HepG2 (cell line): ENCODE results near the gene MAPK9. TPM values are rescaled to one million over a fixed set of nuclear protein-coding genes. Genes with fewer than 3 reads are reported as not detected.
A peak's percentile ranks its signal among the peaks of the same experiment; 100 is the strongest.

Source experiments
- ATAC-seq: fragments of 200-7000 bp; cut with Tn5 transposase; 3 replicates; pipeline ENCODE4 v1.9.1; 2020; ENCODE audit warnings: mild to moderate bottlenecking, moderate library complexity
- BruUV-seq: library from RNA; stranded (reverse); fragments of 400-500 nt; replicated peaks from 2 replicates; lab custom pipeline; 2021; lab: Mats Ljungman, UMichigan
- CTCF ChIA-PET: fragments of 300-600 bp; formaldehyde crosslinking; extraction: SDS; loops from one replicate; lab custom pipeline; 2021; ENCODE audit warnings: low total read pairs, inconsistent platforms, low intra/inter-chr PET ratio; lab: Yijun Ruan, JAX
- POLR2A ChIA-PET: fragments of 350-600 bp; sonication (Branson Sonifier 250); formaldehyde crosslinking; loops from one replicate; lab custom pipeline; 2020; ENCODE audit warnings: antibody characterized with exemption, inconsistent platforms; lab: Yijun Ruan, JAX
- DNase-seq: peaks from one replicate; pipeline ENCODE4 v3.0.0-alpha.2; 2015; ENCODE audit warnings: low spot score
- FAIRE-seq: peaks from 3 replicates; lab custom pipeline; 2011; peaks lifted over from hg19 to GRCh38; lab: Jason Lieb, UNC
- H2AFZ ChIP-seq: one replicate; pipeline ENCODE4 v1.6.1; 2011; ENCODE audit warnings: low read length, inconsistent platforms
- H3K27ac ChIP-seq: fragments of 300-600 bp; 3 replicates; pipeline ENCODE4 v1.8.0; 2011; ENCODE audit warnings: mixed run types, mild to moderate bottlenecking, mixed read lengths, low read length, inconsistent platforms; ENCODE audit not compliant: insufficient read depth; ENCODE audit errors: extremely low read length
- H3K27me3 ChIP-seq, 2 experiments: fragments of 200-600 bp in 1 of 2; 2 replicates in 1 of 2; 3 replicates in 1 of 2; pipeline versions ENCODE4 v1.6.0 to v1.8.0; 2011; ENCODE audit warnings: low read length in 2 of 2, mild to moderate bottlenecking in 2 of 2, moderate library complexity in 2 of 2, inconsistent platforms in 1 of 2; ENCODE audit not compliant: insufficient read depth in 2 of 2, control insufficient read depth in 1 of 2
- H3K36me3 ChIP-seq, 2 experiments: fragments of 200-600 bp in 1 of 2; replicated peaks in 1 of 2; 2 replicates in 1 of 2; 3 replicates in 1 of 2; pipeline versions ENCODE4 v1.5.1 to v1.8.0; 2011; ENCODE audit warnings: low read length in 2 of 2, inconsistent platforms in 1 of 2; ENCODE audit not compliant: insufficient read depth in 2 of 2, control insufficient read depth in 1 of 2
- H3K4me1 ChIP-seq: 2 replicates; pipeline ENCODE4 v1.5.1; 2012; ENCODE audit warnings: low read length, inconsistent platforms; ENCODE audit not compliant: insufficient read depth
- H3K4me2 ChIP-seq: 2 replicates; pipeline ENCODE4 v1.6.0; 2011; ENCODE audit warnings: low read depth, low read length, inconsistent platforms
- H3K4me3 ChIP-seq, 3 experiments: fragments of 200-600 bp in 1 of 3; sonication (generic), shearing (Covaris generic) in 1 of 3; replicated peaks in 1 of 3; 2 replicates each; pipeline ENCODE4 v1.5.1; 2011 to 2016; ENCODE audit warnings: low read length in 3 of 3, inconsistent platforms in 2 of 3, low read depth in 2 of 3, mild to moderate bottlenecking in 2 of 3, control low read depth in 1 of 3, mixed read lengths in 1 of 3; ENCODE audit not compliant: insufficient read depth in 1 of 3
- H3K79me2 ChIP-seq: one replicate; pipeline ENCODE4 v1.6.1; 2011; ENCODE audit warnings: low read length, inconsistent platforms; ENCODE audit not compliant: insufficient read depth
- H3K9ac ChIP-seq: 2 replicates; pipeline ENCODE4 v1.6.0; 2011; ENCODE audit warnings: mild to moderate bottlenecking, low read depth, low read length, inconsistent platforms; ENCODE audit not compliant: insufficient read depth
- H3K9me3 ChIP-seq: 2 replicates; pipeline ENCODE4 v1.5.1; 2012; ENCODE audit warnings: mild to moderate bottlenecking, low read length
- H4K20me1 ChIP-seq: 2 replicates; pipeline ENCODE4 v1.6.0; 2011; ENCODE audit warnings: inconsistent platforms, mild to moderate bottlenecking, low read length, moderate library complexity; ENCODE audit not compliant: insufficient read depth
- DRAP1 ChIP-seq: IDR thresholded peaks from 2 replicates; pipeline ENCODE4 v1.6.1; 2016; ENCODE audit warnings: missing genetic modification reagents, missing compliant biosample characterization
- FOXA1 ChIP-seq, 2 experiments: fragments of 450-650 bp in 1 of 2; sonication (generic) in 1 of 2; formaldehyde crosslinking in 1 of 2; IDR thresholded peaks; 2 replicates each; pipeline versions ENCODE4 v1.4.0 to v1.6.1; 2016 to 2020; ENCODE audit warnings: missing genetic modification reagents in 1 of 2
- KDM1A ChIP-seq: IDR thresholded peaks from 2 replicates; pipeline ENCODE4 v1.6.1; 2016; ENCODE audit warnings: missing compliant biosample characterization
- MTF2 ChIP-seq: sonication (generic); formaldehyde crosslinking; IDR thresholded peaks from 2 replicates; pipeline ENCODE4 v1.5.0; 2020; ENCODE audit warnings: missing genetic modification reagents, borderline replicate concordance
- NFYC ChIP-seq: IDR thresholded peaks from 2 replicates; pipeline ENCODE4 v1.6.1; 2016; ENCODE audit warnings: missing genetic modification reagents, missing compliant biosample characterization
- SAFB2 ChIP-seq: sonication (generic); formaldehyde crosslinking; IDR thresholded peaks from 2 replicates; pipeline ENCODE4 v1.5.1; 2020; ENCODE audit warnings: missing genetic modification reagents, low read depth, mild to moderate bottlenecking, borderline replicate concordance
- ZNF180 ChIP-seq: sonication (generic); formaldehyde crosslinking; IDR thresholded peaks from 2 replicates; pipeline ENCODE4 v1.4.0; 2020; ENCODE audit warnings: low read depth, missing genetic modification reagents, borderline replicate concordance
- ZNF746 ChIP-seq: sonication (generic); formaldehyde crosslinking; IDR thresholded peaks from 2 replicates; pipeline ENCODE4 v1.8.0; 2022; ENCODE audit warnings: mild to moderate bottlenecking, missing genetic modification reagents
- WGBS: methylation state at CpG from one replicate; pipeline ENCODE4 v1.1.6; 2017; ENCODE audit warnings: low lambda C conversion rate; 5-methylcytosine and 5-hydroxymethylcytosine counted together
- in situ Hi-C: cut with HindIII; loops from 2 replicates; pipeline ENCODE4 v1.10.0; 2017; ENCODE audit warnings: low pct_unique_long_range_greater_than_20kb; ENCODE audit not compliant: extremely low pct_ligation_motif_present
- intact Hi-C: fragments of 100-400 bp; cut with micrococcal nuclease; formaldehyde crosslinking; loops from one replicate; pipeline ENCODE4 v1.10.0; 2022; ENCODE audit not compliant: unreplicated experiment
- polyA plus RNA-seq, 8 experiments: library from polyadenylated mRNA; depleted of rRNA in 3 of 8; stranded (reverse) in 7 of 8; unstranded in 1 of 8; fragments of >200 nt; fragmentation: Illumina TruSeq in 4 of 8; extraction: Trizol in 4 of 8; gene quantifications; 2 replicates each; pipeline versions ENCODE4 v1.2.1 to v1.2.3, GENCODE V29; 2011 to 2016; ENCODE audit warnings: low read depth in 4 of 8, missing spikeins in 1 of 8, mixed read lengths in 1 of 8; ENCODE audit not compliant: insufficient read depth in 1 of 8
- total RNA-seq, 5 experiments: library from RNA; depleted of rRNA; stranded (reverse); fragments of >200 nt; fragmentation: Illumina TruSeq; extraction: Trizol; gene quantifications; 2 replicates each; pipeline ENCODE4 v1.2.3, GENCODE V29; 2016; ENCODE audit warnings: low read depth in 1 of 5
- TF ChIP-seq, protein P1 (sequence below): IDR thresholded peaks from 2 replicates; pipeline ENCODE4 v1.6.1; 2016; ENCODE audit warnings: missing compliant biosample characterization, missing genetic modification reagents, borderline replicate concordance

MAPK9 gene
- total and polyA plus RNA-seq, 2 of the 13 experiments (the other 11 are each of a cell fraction or from before 2014, with no cell fraction given), result 30.1 to 56.1 TPM

DNA sequence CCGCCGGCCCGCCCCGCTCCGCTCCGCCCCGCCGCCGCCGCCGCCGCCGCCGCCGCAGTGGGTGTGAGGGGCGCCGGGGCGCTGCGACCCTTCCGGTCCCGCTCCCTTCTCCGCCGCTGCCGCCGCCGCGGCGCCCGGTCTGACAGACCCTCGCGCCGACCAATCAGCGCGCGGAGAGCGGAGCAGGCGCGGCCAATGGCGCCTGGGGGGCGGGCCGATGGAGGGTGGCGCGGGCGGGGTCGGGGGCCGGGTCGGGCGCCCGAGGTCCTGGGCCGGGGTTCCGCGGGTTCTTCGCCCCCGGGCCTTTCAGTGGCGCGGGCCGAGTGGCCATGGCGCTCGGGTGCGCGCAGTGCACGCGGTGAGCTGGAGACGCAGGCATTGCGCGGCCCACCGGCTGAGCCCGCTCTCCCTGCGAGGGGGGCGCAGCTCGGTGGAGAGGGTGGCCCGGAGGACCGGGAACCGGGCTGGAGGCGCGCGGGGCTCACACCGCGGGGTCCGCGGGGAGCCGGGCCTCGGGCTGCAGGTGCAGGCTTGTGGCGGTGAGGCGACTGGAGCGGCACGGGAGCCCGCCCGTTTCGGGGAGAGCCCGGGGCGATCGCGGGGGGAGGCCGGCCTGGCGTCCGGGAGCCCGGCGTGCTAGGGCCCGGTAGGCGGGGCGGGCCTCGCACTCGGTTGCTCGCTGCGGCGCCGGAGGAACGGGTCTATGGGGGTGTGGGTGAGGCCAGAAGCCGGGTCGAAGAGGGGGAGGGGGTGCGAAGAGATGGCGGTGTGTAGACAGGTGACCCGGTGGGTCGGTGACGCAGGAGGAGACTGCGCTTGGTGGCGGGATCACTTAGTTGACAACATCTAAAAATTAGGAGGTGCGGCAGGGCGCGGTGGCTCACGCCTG, at the start of gene MAPK9 (continued):
- no peak for TF ChIP-seq ZNF180
- TF ChIP-seq, protein P1, sequence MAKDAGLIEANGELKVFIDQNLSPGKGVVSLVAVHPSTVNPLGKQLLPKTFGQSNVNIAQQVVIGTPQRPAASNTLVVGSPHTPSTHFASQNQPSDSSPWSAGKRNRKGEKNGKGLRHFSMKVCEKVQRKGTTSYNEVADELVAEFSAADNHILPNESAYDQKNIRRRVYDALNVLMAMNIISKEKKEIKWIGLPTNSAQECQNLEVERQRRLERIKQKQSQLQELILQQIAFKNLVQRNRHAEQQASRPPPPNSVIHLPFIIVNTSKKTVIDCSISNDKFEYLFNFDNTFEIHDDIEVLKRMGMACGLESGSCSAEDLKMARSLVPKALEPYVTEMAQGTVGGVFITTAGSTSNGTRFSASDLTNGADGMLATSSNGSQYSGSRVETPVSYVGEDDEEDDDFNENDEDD (CRISPR knock-in tag), result peak; percentile 31; the same call in 1 of the 2 replicates
- no peak for TF ChIP-seq FOXA1 (IDR thresholded peaks at IDR 0.05)
- no peak for TF ChIP-seq FOXA1 (CRISPR knock-in tag; IDR thresholded peaks at IDR 0.05)
- TF ChIP-seq MTF2 (CRISPR knock-in tag), result no peak
- TF ChIP-seq SAFB2 (CRISPR knock-in tag), result peak; percentile 63; the same call in 1 of the 2 replicates
- peak; percentile 86 for TF ChIP-seq NFYC
- TF ChIP-seq DRAP1 (CRISPR knock-in tag), result no peak
- peak; percentile 13; the same call in 1 of the 2 replicates for TF ChIP-seq KDM1A (CRISPR knock-in tag)

DNA sequence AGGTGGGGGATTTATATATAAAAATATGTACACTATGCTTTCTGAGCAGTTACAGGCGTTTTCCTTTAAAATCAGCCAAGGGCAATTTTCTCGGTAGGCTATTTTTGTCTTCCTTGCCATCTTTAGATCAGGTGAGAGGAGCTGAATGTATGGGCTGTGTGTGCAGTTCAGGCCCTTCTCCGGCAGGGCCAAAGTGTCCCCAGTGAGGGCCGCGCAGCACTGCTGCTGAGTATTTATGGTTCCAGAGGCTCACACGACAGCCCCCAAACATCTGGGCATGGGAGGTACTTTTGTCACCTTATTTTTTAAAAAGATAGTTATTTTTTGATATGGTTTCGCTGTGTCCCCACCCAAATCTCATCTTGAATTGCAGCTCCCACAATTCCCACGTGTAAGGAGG, 49.7 kb upstream of the MAPK9 start:
- Histone ChIP-seq H2AFZ (no peak overlapping the region), H3K27me3 (peaks cover 3 to 44% of the 10 kb centered on the region in 2 experiments; a peak in 3 of 5 replicates), H3K9ac (no peak overlapping the region), H3K27ac (no peak overlapping the region), H3K4me3 (no peak overlapping the region), H3K36me3 (no peaks in the 10 kb centered on the region), H4K20me1 (no peaks in the 10 kb centered on the region), H3K4me2 (no peak overlapping the region), H3K9me3 (no peaks in the 10 kb centered on the region), H3K4me1 (no peaks in the 10 kb centered on the region), H3K79me2 (no peaks in the 10 kb centered on the region)
- FAIRE-seq (no peak), ATAC-seq (no peak), DNase-seq (no peak)
- CTCF ChIA-PET, result no interaction called here
- BruUV-seq, result no TSS peak
- in situ Hi-C loops (no loop called here), intact Hi-C loops (no loop called here)
- POLR2A ChIA-PET, result no interaction called here
- TF ChIP-seq ZNF746 (CRISPR knock-in tag), result no peak
- 45% methylated on average over 8 of the region's 8 CpGs for WGBS
